Type B pancreatic cell (in vitro differentiated cells): ENCODE data around the gene CRHR1. TPM values are rescaled to one million over a fixed set of nuclear protein-coding genes. Genes with fewer than 3 reads are reported as not detected.

Experiments
- DNase-seq: peaks from one replicate; pipeline ENCODE4 v3.0.0; 2021; ENCODE audit warnings: mixed read lengths; ENCODE audit not compliant: unreplicated experiment; ENCODE audit errors: extremely low spot score
- H3K27ac Mint-ChIP-seq: 2 replicates; pipeline ENCODE4 v1.8.0; 2021; ENCODE audit warnings: mild to moderate bottlenecking, mixed read lengths
- H3K27me3 Mint-ChIP-seq: 2 replicates; pipeline ENCODE4 v1.8.0; 2021; ENCODE audit warnings: mixed read lengths
- H3K36me3 Mint-ChIP-seq: 2 replicates; pipeline ENCODE4 v1.8.0; 2021; ENCODE audit warnings: mixed read lengths
- H3K4me1 Mint-ChIP-seq: one replicate; pipeline ENCODE4 v1.8.0; 2021; ENCODE audit warnings: mixed read lengths; ENCODE audit not compliant: unreplicated experiment
- H3K4me3 Mint-ChIP-seq: 2 replicates; pipeline ENCODE4 v1.8.0; 2021; ENCODE audit warnings: mild to moderate bottlenecking, mixed read lengths
- H3K9me3 Mint-ChIP-seq: 2 replicates; pipeline ENCODE4 v1.8.0; 2021; ENCODE audit warnings: mixed read lengths
- CTCF ChIP-seq: fragments of 200-600 bp; sonication (generic); conservative IDR thresholded peaks from 2 replicates; pipeline ENCODE4 v1.5.0; 2021; ENCODE audit warnings: antibody characterized with exemption, mild to moderate bottlenecking
- total RNA-seq: library from RNA; stranded (reverse); gene quantifications from 2 replicates; pipeline ENCODE4 v1.2.1, GENCODE V29; 2021; ENCODE audit warnings: low replicate concordance

Gene CRHR1
- total RNA-seq, 1 donor from 2014 or later, result 0.43 TPM

GRCh38 chr17:45843722-45844121 is 59.6 kb downstream of the CRHR1 start:
- no peak for TF ChIP-seq CTCF
- Mint-ChIP-seq H3K27ac (no peak overlapping the region), H3K9me3 (no peaks in the 10 kb centered on the region), H3K36me3 (no peaks in the 10 kb centered on the region), H3K4me3 (no peak overlapping the region), H3K4me1 (no peaks in the 10 kb centered on the region), H3K27me3 (peaks cover 20% of the 10 kb centered on the region)
- no peak for DNase-seq

- H3K27ac Mint-ChIP-seq, result no peak within 1 kb of the TSS
- DNase-seq, result no peak
- no peaks in the 10 kb centered on the region for H3K9me3 Mint-ChIP-seq
- no peak within 1 kb of the TSS for H3K4me3 Mint-ChIP-seq
- H3K27me3 Mint-ChIP-seq, result peaks cover 12% of the 10 kb centered on the region
- no peaks in the 10 kb centered on the region for H3K36me3 Mint-ChIP-seq
- TF ChIP-seq CTCF, result no peak
- no peaks in the 10 kb centered on the region for H3K4me1 Mint-ChIP-seq
These were observed 60.7 kb downstream of the CRHR1 start, which contains the start of gene SPPL2C for GRCh38 chr17:45844695-45845375. Gene SPPL2C, plus strand, starts transcription at chr17:45844881. Its CDS starts 26 bp downstream, at chr17:45844907.

GRCh38 chr17:45845376-45846185 is 61.5 kb downstream of the CRHR1 start:
- H3K36me3 Mint-ChIP-seq, result no peaks in the 10 kb centered on the region
- no peaks in the 10 kb centered on the region for H3K9me3 Mint-ChIP-seq
- no peak overlapping the region for H3K27ac Mint-ChIP-seq
- H3K27me3 Mint-ChIP-seq, result peaks cover 15% of the 10 kb centered on the region
- DNase-seq, result no peak
- no peaks in the 10 kb centered on the region for H3K4me1 Mint-ChIP-seq
- TF ChIP-seq CTCF, result no peak
- no peak overlapping the region for H3K4me3 Mint-ChIP-seq

- H3K27ac Mint-ChIP-seq, result no peak overlapping the region
- TF ChIP-seq CTCF, result no peak
- H3K27me3 Mint-ChIP-seq, result peaks cover 20% of the 10 kb centered on the region
These were observed 62.1 kb downstream of the CRHR1 start for GRCh38 chr17:45846223-45846622.

GRCh38 chr17:45846646-45847045 is 62.5 kb downstream of the CRHR1 start:
- Mint-ChIP-seq H3K27me3 (peaks cover 21% of the 10 kb centered on the region), H3K4me1 (no peaks in the 10 kb centered on the region), H3K36me3 (no peaks in the 10 kb centered on the region), H3K9me3 (no peaks in the 10 kb centered on the region), H3K27ac (no peak overlapping the region), H3K4me3 (no peak overlapping the region)
- TF ChIP-seq CTCF, result no peak
- no peak for DNase-seq

More at GRCh38 chr17:45846223-45846622, 62.1 kb downstream of the CRHR1 start:
- H3K4me1 Mint-ChIP-seq, result no peaks in the 10 kb centered on the region
- no peak for DNase-seq
- no peak overlapping the region for H3K4me3 Mint-ChIP-seq
- no peaks in the 10 kb centered on the region for H3K36me3 Mint-ChIP-seq
- no peaks in the 10 kb centered on the region for H3K9me3 Mint-ChIP-seq
